OCI-LY1 (cell line): ENCODE data around the gene KDM7A.

ENCODE experiments used
- EZH2 ChIP-seq: fragments of 200-600 bp; sonication (generic), shearing (Covaris generic); IDR thresholded peaks from 2 replicates; pipeline ENCODE4 v1.8.0; 2017; ENCODE audit warnings: borderline replicate concordance, mixed run types, mild to moderate bottlenecking, antibody characterized with exemption, low read length, moderate library complexity, mixed read lengths
- TF ChIP-seq, protein P1 (sequence below): fragments of 200-600 bp; sonication (generic), shearing (Covaris generic); IDR thresholded peaks from 2 replicates; pipeline ENCODE4 v1.5.1; 2017; ENCODE audit warnings: mild to moderate bottlenecking, antibody characterized with exemption, low read length, moderate library complexity, mixed read lengths

DNA sequence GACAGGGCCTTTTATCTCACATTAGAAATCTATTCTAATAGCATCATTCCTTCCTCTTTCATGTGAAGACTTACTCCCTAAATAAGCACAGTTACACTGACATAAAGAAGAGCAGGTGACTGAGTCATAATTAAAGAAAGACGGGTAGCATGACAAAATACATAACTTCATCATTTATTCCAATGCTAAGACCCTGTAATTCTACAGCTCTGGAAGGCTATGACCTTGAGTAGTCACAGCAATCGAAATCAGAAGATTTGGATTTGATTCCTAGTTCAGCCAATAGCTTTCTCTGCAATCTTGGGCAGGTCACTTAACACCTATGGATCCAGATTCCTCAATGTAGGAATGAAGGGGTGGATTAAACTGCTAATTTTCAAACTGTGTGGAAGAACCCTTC lies 42.7 kb downstream of the KDM7A start:
- TF ChIP-seq, protein P1, sequence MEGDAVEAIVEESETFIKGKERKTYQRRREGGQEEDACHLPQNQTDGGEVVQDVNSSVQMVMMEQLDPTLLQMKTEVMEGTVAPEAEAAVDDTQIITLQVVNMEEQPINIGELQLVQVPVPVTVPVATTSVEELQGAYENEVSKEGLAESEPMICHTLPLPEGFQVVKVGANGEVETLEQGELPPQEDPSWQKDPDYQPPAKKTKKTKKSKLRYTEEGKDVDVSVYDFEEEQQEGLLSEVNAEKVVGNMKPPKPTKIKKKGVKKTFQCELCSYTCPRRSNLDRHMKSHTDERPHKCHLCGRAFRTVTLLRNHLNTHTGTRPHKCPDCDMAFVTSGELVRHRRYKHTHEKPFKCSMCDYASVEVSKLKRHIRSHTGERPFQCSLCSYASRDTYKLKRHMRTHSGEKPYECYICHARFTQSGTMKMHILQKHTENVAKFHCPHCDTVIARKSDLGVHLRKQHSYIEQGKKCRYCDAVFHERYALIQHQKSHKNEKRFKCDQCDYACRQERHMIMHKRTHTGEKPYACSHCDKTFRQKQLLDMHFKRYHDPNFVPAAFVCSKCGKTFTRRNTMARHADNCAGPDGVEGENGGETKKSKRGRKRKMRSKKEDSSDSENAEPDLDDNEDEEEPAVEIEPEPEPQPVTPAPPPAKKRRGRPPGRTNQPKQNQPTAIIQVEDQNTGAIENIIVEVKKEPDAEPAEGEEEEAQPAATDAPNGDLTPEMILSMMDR = no peak
- TF ChIP-seq EZH2 = no peak
